AG04449 (cell line): ENCODE results near the gene NAP1L5.

ENCODE experiments used
- CTCF ChIA-PET: fragments of 350-600 bp; formaldehyde crosslinking; extraction: SDS; loops from one replicate; lab custom pipeline; 2021; ENCODE audit warnings: antibody characterized with exemption; lab: Yijun Ruan, JAX
- POLR2A ChIA-PET: fragments of 400-600, 350-600 bp; formaldehyde crosslinking; extraction: SDS; loops from one replicate; lab custom pipeline; 2020; ENCODE audit warnings: antibody characterized with exemption, inconsistent platforms; lab: Yijun Ruan, JAX
- DNase-seq: peaks from one replicate; pipeline ENCODE4 v3.0.0-alpha.2; 2010; ENCODE audit warnings: low read depth, low spot score
- H3K4me3 ChIP-seq: 2 replicates; pipeline ENCODE4 v1.5.1; 2011; ENCODE audit warnings: low read depth, mild to moderate bottlenecking, control low read depth, low read length
- TF ChIP-seq, protein P1 (sequence below): IDR thresholded peaks from one replicate; pipeline ENCODE4 v1.5.1; 2011; ENCODE audit warnings: mild to moderate bottlenecking, moderate library complexity, low read length, control low read depth, inconsistent platforms; ENCODE audit not compliant: insufficient read depth; ENCODE audit errors: missing control alignments

The NAP1L5 gene

DNA sequence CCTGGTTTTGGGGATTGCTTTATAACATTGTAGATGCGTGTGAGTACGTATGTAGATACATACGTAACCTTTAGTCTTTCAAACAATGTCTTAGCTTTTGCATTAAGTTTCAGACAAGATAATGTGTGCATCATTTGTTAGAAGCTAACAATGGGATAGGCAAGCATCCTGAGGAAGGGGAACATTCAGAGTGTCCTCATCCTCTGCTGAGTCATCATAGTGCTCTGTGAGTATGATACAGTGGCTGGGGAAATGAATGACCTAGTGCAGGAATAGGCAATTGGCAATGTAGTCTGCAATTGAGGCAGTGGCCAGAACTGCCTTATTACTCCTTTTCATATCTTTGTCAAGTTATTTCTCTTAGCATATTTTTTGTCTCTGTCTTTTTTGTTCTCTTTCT is 7.3 kb downstream of the NAP1L5 start:
- CTCF ChIA-PET = interaction anchor here (0.8 to 2.5 kb wide), 5 partner anchors 13 to 333 kb away, joined by 3 to 11 read pairs (median 5); no protein-coding TSS in a partner anchor
- H3K4me3 ChIP-seq = no peak overlapping the region
- DNase-seq = no peak
- POLR2A ChIA-PET = interaction anchor here (0.7 kb wide), 1 partner anchor 71 kb away, joined by 3 read pairs; no protein-coding TSS in a partner anchor
- TF ChIP-seq, protein P1, sequence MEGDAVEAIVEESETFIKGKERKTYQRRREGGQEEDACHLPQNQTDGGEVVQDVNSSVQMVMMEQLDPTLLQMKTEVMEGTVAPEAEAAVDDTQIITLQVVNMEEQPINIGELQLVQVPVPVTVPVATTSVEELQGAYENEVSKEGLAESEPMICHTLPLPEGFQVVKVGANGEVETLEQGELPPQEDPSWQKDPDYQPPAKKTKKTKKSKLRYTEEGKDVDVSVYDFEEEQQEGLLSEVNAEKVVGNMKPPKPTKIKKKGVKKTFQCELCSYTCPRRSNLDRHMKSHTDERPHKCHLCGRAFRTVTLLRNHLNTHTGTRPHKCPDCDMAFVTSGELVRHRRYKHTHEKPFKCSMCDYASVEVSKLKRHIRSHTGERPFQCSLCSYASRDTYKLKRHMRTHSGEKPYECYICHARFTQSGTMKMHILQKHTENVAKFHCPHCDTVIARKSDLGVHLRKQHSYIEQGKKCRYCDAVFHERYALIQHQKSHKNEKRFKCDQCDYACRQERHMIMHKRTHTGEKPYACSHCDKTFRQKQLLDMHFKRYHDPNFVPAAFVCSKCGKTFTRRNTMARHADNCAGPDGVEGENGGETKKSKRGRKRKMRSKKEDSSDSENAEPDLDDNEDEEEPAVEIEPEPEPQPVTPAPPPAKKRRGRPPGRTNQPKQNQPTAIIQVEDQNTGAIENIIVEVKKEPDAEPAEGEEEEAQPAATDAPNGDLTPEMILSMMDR = no peak

DNA sequence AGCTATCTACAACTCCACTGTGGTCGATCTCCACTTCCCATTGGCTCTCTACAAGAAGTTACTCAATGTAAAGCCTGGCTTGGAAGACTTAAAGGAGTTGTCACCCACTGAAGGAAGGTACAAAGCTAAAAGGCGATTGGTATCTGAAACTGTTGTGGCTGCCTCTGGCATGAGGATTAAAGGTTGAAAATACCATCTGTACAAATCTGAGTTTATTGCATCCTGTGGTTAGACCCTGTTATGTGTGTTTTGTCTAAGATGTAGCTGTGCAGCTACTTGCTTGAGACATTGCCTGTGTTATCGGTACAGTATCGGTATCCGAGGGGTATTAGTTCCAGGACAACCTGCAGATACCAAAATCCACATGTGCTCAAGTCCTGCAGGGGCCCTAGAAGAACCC is 16.4 kb downstream of the NAP1L5 start:
- TF ChIP-seq, protein P1 = no peak
- CTCF ChIA-PET = interaction anchor here (1.3 kb wide), 1 partner anchor 25 kb away, joined by 4 read pairs; no protein-coding TSS in a partner anchor
- H3K4me3 ChIP-seq = no peak overlapping the region
- DNase-seq = no peak
- POLR2A ChIA-PET = no interaction called here

DNA sequence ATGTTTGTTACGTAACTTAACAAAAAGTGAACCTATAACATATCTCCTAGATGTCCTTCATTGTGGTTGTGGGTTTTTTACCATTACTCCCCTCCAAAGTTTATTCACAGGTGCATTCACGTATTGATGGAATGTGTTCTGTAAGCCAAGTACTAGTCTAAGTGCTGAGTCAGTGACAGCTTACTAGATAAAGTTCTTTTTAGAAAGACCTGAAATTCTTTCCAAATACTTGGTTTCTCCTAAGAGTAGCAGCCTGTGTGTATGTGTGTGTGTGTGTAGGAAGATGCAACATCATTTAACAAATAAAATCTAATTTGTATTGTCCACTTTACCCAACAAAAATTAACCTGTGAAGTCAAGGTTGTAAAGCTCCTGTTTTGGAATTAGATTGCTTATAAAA is 22.1 kb downstream of the NAP1L5 start:
- H3K4me3 ChIP-seq = no peak overlapping the region
- TF ChIP-seq, protein P1 = no peak
- ChIA-PET POLR2A (no interaction called here), CTCF (interaction anchor here (1.0 kb wide), 1 partner anchor 30 kb away, joined by 3 read pairs; no protein-coding TSS in a partner anchor)
- no peak for DNase-seq

DNA sequence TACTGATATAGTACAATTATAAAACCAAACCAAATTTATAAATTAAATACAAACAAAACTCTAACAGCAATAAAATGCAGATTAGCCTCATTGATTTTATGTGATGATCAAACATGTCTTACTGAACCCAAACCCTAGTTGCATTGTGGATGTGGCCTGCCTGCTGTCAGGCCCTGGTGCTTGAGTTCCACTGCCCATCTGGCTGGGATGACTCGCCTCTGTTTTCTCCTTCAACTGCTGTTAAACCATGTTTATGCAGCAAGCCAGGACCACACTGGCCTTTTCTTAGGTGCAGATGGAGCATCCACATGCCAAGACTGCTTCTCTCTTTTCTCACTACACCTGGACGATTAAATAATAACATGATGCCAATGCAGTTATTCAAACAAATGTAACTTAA is 22.6 kb downstream of the NAP1L5 start:
- ChIA-PET POLR2A (no interaction called here), CTCF (interaction anchor here (3.5 to 5.3 kb wide), 2 partner anchors 10 to 13 kb away, joined by 31 to 62 read pairs; no protein-coding TSS in a partner anchor)
- H3K4me3 ChIP-seq = no peak overlapping the region
- no peak for DNase-seq
- TF ChIP-seq, protein P1 = no peak

DNA sequence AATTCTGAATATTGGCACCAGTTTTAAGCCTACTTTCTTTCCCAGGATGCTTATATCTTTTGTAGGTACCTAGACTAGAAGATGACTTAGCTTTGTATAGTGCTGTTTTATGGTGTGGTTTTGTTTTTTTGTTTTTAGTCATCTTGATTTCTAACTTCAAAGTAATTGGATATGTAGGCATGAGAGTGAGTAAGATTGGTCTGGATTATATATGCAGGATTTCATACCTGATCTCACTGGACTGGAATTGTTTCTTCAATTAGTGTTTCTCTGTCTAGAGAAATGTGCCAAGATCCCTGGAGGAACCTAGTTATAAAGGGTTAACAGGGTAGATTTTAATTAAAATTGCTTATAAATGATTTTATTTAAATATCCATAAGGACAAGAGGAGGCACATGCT is 23.1 kb downstream of the NAP1L5 start:
- no peak for DNase-seq
- no peak overlapping the region for H3K4me3 ChIP-seq
- ChIA-PET CTCF (interaction anchor here (3.2 to 5.3 kb wide), 3 partner anchors 11 to 134 kb away, joined by 21 to 62 read pairs (median 31); no protein-coding TSS in a partner anchor), POLR2A (no interaction called here)
- TF ChIP-seq, protein P1 = no peak

DNA sequence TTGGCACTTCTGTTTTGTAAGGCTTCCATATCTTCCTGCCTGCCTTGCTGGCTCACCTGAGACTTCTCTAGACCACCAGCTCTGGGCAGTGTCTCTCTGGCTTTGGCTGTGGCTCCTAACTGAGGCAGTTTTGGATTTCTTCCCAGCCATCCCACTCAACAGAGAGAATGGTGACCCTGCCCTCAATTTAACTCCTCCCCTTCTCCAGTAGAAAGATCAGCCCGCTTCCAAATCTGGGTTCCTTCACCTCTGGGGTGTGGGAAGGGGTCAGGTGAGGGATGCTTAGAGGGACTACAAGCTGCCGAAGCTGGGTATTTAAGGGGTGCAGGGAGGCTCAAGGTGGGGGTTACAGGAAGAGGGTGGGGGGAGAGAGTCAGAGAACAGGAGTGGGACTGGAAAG is 23.7 kb downstream of the NAP1L5 start:
- TF ChIP-seq, protein P1 = no peak
- DNase-seq = no peak
- CTCF ChIA-PET = interaction anchor here (0.7 to 5.3 kb wide), 19 partner anchors 11 to 317 kb away, joined by 3 to 62 read pairs (median 4); no protein-coding TSS in a partner anchor
- H3K4me3 ChIP-seq = no peak overlapping the region
- POLR2A ChIA-PET = no interaction called here
